GM12892 (cell line): ENCODE results near the gene COG3.

Experiments used
- POLR2A ChIP-seq: IDR thresholded peaks from 2 replicates; pipeline ENCODE4 v1.6.1; 2011; ENCODE audit warnings: low read depth, low read length, control low read depth
- POLR2AphosphoS5 ChIP-seq: IDR thresholded peaks from 2 replicates; pipeline ENCODE4 v1.6.1; 2011; ENCODE audit warnings: low read depth, low read length, control low read depth
- TAF1 ChIP-seq: IDR thresholded peaks from 2 replicates; pipeline ENCODE4 v1.6.1; 2011; ENCODE audit warnings: low read depth, mild to moderate bottlenecking, control low read depth, low read length, borderline replicate concordance

DNA sequence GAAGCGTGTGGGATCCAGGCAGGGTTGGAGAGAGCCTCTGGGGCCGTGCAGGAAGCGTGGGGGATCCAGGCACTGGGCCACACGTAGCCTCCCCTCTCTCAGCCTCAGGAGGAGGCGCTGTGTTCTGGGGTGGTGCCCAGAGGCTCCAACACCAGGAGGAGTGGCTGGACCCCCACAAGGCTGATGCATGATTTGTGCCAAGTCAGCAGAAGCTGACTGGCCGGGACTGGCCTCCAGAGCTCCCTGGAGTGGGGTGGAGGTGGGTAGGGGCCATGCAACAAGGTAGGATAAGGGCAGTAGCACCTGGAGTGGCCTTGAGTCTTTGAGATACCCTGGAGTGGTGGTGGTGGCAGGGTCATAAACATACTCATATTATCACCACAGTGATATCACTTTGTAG, 75.5 kb downstream of the COG3 start:
- TF ChIP-seq TAF1 (no peak), POLR2A (no peak), POLR2AphosphoS5 (no peak)
